Inferior parietal cortex (tissue), 1 donor: ENCODE data around the gene ATN1.

ENCODE experiments used
- DNase-seq: peaks from one replicate; pipeline ENCODE4 v3.0.0-alpha.2; 2016; ENCODE audit errors: extremely low spot score

The ATN1 gene

DNA sequence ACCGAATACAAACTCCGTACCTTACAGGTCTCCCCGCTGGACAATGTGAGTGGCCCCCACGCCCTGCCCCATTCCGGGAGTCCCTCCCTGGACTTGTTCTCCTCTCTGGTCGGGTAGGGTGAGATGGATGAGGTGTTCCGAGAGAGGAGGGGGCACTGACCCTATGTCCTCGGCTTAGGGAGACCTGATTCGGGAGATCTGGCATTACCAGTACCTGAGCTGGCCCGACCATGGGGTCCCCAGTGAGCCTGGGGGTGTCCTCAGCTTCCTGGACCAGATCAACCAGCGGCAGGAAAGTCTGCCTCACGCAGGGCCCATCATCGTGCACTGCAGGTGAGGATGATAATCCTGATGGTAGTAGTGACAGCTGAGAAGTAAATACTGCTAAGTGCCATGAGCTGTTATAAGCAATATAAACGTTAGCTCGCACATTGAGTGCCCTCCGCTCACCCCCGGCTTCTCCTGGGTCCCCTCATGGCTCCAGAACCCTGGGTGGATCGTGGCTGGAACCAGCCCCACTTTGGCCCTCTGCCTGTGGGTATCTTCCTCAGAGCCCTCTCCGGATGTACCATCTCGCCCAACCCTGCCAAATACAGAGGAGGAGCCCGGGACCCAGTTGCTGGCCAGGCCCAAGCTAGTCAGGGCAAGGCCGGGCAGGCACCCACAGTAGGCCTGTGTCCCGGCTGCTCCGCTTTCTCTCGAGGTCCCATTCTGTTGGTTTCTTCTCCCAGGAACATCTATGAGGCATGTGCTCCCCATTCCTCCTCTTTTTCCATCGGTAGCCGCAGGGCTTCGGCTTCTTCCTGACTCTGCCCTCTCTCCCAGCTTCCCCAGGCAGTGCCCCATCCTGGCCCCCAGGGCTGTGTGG is 30.2 kb downstream of the ATN1 start:
- DNase-seq = no peak

DNA sequence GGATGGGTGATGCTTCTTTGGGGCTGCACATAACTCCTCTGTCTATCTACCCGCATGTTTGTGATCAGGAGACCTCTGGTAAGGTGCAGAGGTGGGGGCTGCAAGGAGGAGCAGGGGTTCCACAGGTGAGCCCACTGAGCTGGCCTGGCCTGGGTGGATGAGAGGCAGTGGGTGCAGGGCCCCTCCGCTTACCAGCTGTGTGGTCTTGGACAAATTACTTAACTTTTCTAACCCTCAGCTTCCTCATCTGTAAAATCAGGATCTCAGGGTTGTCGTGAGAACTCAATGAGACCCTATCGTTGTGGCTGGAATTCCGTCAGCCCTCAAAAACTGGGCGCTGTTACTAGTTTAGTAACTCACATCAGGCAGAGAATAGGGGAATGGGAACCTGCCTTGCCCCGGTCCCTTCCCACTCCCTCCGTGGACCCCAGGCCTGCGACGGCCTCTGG is 30.9 kb downstream of the ATN1 start:
- DNase-seq = no peak

DNA sequence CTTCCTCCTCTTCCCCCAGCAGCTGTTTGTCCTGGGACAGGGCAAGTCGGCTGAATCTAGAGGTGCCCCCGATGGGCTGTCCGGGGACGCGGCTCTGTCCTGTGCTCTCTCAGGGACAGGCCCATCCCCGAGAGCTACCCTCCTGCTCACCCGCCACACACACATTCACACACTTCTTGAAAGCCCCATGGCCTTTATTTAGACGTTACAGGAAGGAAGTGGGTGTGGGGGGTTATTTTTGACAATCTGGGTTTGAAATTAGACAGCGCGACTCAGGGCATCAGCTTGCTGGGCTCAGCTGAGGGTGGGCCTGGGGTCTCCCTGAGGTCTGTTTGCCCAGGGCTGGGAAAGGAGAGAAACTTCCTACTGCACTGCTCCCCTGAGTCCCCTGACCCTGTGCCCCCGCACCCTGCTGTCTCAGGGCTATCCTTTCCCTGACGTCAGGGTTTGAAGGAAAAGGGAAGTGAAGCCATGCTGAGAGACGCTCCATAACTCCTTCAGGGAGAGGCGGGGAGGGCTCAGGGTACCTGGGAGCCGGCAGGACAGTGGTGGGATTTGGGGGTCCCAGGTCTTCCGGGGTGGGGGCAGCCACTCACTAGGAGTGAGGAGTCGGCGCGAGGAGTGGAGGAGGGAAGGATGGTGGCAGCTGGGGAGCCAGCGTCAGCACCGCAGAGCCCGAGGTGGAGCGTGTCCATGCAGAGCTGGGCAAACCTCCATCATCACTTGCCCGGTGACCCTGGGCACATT is 31.5 kb downstream of the ATN1 start:
- DNase-seq = no peak

DNA sequence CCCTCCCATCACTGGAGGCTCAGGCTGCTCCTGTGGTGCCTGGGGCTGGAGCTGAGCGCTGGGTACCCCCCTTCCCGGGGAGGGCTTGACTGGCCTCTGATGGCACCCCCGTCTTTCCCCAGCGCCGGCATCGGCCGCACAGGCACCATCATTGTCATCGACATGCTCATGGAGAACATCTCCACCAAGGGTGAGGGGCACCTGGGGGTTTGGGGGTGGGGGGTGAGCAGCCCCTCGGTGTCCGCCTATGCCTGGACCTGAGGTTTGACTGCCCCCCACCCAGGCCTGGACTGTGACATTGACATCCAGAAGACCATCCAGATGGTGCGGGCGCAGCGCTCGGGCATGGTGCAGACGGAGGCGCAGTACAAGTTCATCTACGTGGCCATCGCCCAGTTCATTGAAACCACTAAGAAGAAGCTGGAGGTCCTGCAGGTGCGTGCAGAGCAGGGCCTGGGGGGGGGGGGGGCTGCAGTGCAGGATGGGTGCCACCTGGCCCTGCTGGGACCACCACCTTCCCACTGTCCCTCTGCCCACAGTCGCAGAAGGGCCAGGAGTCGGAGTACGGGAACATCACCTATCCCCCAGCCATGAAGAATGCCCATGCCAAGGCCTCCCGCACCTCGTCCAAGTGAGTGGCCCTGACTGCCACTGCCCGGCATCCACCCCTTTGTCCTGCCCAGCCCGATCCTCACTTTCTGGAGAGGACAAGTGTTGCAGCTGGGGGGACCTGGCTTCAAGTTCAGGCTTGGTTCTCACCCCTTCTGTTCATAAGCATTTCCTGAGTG is 32.2 kb downstream of the ATN1 start:
- no peak for DNase-seq

DNA sequence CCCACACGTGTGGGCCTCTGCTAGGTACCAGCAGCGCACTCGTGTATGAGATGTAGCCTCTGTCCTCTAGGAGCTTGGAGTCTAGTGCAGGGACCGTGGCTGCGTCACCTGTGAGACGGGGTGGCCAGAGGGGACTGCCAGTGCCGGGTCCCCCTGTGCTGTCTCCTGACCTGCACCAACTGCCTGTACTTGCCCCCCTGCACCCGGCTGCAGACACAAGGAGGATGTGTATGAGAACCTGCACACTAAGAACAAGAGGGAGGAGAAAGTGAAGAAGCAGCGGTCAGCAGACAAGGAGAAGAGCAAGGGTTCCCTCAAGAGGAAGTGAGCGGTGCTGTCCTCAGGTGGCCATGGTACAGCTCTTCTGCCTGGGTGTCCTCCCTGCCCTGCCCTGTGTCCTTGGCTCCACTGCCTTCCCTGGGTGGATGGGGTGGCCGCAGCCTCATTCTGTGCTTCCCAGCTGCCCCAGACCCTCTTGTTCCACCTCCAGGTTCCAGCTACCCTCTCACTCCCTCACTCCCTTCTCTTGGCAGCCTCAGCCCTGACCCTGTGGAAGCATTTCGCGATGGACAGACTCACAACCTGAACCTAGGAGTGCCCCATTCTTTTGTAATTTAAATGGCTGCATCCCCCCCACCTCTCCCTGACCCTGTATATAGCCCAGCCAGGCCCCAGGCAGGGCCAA is 33.0 kb downstream of the ATN1 start:
- no peak for DNase-seq

DNA sequence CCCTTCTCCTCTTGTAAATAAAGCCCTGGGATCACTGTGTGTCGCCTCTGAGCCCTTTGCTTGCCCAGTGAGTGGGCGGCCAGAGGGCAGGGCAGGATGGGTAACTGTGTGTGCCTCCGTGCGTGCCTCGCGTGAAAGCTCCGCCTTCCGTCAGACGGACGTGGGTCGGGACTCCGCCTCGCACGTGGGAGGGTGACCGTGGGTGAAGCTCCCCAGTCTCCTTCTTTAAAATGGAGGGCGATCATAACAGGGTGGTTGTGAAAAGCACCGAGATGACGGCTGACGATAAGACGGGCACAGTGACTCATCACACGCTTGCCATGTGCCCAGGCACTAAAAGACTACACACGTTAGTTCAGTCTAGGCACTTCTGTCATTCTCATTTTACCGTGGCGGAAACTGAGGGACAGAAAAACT is 33.5 kb downstream of the ATN1 start:
- peak; percentile 13 for DNase-seq

DNA sequence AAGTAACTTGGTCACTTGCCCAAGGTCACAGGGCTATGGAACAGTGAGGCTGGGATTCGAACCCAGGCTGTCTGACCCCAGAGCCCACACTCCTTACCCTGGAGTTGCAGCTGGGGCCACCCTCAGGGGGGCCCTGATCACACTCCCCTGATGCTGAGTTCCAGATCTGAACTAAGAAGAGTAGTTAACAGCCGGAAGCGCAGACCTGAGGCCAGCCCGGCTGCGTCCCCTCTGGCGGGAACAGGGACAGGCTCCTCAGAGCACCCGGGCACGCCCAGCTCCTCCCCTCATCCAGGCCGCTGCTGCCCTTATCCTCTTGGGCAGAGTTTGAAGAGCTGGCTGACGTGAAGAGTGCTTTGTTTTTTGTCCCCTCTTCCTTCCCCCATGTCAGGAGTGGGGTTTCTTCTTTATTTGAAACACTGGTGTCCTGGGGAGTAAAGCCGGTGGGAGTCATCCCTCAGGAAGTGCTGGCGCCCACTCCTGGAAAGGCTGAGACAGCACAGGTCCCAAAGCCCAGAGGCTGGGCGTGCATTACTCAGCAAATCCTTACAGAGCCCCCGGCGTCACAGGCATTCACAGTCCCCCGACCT is 34.0 kb downstream of the ATN1 start:
- DNase-seq = peak; percentile 29

DNA sequence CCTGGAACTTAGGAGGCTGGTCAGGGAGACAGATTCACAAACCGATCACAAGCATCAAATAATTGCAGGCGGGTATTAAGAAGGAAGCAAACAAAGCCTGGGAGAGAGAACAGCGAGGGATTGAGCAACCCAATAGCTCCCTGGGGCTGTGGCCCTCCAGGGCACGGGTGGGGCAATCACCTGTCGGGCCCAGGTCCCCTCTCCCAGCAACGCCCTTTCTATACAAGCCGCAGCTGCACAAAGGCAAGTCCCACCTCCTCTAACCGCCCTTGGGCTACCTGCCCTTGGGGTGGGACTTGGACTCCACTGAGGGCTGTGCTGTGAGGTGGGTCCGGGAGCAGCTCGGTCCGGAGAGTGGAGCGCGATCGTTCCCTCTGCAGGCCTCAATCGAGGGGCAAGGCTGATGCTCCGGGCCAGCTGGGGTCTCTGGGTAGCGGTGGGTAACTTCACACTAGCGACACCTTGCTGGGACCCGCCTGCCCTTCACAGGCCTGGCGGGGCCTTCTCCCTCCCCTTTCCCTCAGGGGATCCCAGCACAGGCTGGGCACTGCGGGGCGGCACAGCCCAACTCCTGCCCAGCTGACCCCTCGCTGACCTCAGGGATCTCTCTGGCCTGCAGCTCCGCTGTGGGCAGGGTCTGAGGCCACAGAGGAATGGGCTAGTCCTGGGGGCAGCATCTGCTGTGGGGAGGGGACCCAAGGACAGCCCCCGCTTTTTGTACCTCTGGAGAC is 34.7 kb downstream of the ATN1 start:
- DNase-seq = no peak

DNA sequence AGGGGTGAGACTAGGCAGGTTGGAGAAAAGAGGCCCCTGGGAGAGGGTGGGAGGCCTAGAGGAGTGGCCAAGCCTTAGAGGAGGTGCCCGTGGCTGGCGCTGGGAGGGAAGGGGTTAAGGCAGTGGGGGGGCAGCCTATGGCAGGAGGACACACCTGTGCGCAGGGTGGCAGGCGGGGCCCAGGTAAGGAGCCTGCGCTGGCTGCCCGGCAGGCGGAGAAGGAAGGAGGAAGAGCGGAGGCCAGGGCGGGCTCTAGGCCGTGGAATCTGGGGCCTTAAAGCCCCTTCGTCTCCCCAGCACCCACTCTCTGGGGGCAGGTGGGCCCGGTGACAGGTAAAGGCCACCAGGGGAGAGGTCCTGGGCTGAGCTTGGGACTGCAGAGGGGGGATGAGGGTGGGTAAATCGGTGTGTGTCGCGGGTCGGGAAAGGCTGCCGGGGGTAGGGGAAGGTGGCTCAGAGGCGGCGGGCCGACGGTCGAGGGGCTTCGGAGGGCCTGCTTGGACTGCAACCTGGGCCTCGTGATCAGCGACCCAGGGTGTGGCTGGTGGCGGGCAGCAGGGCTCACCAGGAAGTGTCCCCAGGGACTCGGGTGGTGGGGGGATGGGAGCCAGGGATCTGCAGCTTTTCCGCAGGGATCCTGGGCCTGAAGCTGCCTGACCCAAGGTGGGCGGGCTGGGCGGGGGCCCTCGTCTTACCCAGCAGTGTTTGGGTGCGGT is 35.4 kb downstream of the ATN1 start:
- no peak for DNase-seq

DNA sequence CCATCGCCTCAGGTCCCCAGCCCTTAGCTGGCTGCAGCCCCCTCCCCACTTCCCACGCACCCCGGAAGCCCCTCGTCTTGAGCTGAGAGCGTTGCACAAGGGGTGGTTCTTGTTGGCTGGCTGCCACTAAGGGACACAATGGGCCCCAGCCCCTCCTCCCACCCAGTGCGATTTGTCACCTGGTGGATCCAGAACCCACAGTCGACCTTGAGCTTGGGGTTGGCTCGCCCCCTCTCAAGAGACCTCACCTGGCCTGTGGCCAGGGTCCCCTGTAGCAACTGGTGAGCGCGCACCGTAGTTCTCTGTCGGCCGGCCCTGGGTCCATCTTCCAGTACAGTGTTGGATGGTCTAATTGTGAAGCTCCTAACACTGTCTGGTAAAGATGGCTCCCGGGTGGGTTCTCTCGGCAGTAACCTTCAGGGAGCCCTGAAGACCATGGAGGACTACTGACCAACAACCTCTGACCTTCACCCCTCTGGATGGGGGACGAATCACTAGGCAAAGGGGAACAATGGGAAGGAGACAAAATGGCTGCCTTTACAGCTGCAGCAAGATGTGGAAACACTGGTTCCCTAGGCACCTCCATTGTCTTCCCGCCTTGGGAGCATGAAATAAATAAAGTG is 36.1 kb downstream of the ATN1 start:
- DNase-seq = no peak

DNA sequence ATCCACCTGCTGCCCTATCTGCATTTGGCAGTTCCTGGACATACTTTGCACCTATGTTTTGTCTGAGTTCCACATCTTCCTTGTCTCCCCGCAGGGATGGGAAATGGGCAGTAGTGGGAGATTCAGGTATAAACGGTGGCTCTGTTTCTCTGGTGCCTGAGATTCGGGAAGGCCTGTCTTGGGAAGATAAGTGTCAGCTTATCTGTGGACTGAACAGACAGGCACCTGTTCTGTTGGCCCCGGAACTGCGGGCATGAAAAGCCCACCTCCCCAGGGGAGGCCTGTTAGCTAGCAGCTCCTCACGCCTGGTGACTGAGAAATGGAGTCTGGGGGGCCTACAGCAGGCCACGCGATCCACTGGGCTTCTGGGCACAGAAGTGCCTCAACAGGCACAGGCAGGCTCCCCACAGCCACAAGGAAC is 36.9 kb downstream of the ATN1 start:
- DNase-seq = no peak

DNA sequence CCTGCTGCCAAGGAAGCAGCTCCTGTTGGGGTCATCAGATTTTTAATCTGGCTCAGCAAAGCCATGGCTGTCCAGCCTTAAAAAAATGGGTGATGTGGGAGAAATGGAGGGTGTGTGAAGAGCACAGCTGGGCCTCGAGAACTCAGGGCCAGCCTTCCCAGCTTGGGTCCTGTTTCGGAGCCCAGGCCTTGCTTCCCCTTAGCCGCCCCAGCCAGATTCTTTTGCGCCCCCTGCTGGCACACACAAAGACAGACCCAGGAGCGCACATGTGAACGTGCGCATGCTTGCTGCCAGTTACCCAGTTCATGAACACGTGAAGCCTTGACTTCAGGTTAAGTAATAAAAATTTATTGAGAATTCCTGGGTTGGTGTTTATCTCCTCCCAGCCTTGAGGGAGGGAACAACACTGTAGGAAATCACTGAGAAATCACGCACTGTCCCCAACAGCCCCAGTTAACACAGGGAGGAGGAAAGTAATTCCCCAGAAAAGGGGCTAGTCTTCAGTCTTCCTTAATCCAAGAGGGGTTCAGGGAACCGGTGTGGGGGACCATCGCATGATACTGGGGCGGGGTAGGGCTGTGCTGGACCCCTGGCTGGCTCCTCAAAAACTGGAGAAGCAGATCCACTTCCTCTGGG is 37.4 kb downstream of the ATN1 start:
- peak; percentile 83 for DNase-seq

DNA sequence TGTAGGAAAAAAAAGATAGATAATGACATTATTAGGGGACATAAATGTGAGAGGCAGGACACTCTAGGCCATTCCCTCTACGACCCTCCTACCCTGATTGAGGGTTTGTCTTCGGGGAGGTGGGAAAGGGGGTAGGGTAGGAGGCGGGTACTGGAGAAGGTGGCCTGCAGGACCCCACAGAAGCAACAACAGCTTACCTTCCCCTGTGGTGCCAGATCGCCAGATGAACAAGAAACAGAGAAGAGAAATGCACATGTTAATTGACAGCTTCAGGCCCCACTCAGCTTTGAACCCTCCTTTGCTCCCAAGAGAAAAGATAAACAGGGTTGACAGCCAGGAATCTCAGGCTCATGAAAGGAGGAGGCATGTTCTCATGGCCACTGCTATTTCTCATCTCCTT is 38.0 kb downstream of the ATN1 start:
- no peak for DNase-seq

DNA sequence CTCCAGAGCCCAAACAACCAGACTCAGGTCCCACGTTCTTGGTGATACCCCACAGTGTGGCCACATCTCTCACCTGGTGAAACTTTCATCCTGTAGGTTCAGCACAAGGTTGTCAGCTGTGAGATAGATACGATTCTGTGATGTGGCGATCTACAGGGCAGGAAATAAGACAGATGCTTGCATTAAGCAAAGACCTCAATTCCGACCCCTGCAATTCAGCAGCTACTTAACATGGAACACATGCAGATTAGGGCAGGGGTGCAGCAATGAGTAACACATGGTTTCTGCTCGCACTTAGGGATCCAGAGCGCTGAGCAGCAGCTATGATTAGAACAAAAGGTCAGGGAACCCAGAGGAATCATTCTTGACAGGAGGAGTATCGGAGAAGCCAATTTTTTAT is 38.6 kb downstream of the ATN1 start:
- no peak for DNase-seq

DNA sequence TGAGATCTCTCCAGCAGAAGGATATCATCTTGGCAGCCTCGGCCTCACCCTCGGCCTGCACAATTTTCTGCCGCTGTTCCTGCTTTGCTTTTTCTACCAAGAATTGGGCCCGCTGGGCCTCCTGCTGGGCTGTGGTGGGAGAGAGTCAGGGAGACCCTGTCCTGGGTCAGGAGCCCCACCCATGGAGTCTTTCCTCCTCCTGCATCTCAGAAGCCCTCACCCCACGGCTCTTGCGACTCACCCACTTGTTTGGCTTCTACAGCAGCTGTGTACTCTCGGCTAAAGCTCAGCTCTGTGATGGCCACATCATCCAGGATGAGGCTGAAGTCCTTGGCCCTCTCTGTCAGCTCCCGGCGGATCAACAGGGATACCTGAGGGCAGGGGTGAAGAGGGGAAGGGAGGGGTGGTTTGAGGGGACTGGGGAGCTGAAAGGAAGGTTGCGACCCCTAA is 39.9 kb downstream of the ATN1 start:
- no peak for DNase-seq

DNA sequence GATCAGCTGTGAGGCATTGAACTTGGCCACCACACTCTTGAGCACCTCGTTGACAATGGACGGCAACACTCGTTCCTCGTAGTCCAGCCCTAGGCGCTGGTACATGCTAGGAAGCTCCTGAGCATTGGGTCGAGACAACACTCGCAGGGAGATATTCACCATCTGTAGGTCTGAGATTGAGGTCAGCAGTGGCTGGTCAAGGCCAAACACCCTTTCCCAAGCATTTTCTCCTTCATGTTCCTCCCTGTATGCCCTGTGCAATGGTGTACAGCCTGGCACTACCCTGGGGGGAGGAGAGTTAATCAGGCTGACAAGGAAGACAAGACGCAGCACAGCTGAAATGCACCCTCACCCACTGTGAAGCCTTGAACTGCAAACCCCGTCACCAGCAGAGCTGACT is 40.7 kb downstream of the ATN1 start:
- DNase-seq = no peak

DNA sequence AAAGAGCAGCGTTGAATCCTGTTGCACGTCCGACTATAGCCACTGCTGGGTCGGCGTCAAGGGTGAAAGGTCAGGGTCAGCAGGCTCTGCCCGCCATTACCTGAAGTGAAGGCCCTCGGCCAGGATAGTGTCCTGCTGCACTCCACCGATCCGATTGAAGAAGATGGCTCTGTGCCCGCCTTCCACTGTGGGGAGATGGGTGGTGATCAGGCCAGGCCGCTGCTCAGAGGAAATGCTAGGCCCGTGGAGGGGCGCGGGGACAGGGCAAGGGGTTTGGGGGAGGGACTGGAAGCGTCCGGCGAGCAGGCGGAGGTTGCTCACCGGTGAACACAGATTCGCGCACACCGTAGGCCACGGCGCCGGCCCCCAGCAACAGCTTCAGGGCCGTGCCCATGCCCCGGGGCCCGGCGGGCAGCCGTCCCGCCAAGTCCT is 42.4 kb downstream of the ATN1 start:
- no peak for DNase-seq

DNA sequence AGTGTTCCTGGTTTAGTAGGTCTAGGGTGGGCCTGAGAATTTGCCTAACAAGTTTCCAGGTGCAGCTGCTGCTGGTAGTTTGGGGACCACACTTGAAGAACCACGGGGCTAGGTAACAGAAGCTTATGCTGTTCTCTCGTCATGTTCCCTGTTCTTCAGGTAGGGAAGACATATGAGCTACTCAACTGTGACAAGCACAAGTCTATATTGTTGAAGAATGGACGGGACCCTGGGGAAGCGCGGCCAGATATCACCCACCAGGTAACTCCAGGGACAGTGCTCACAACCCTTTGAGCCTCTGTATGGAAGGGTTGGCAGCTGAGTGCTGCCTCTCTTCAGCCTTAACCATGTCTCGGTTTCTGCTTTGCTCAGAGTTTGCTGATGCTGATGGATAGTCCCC is 46.4 kb downstream of the ATN1 start:
- DNase-seq = no peak
